ENCODE measurements around the gene TTC38.

DNA sequence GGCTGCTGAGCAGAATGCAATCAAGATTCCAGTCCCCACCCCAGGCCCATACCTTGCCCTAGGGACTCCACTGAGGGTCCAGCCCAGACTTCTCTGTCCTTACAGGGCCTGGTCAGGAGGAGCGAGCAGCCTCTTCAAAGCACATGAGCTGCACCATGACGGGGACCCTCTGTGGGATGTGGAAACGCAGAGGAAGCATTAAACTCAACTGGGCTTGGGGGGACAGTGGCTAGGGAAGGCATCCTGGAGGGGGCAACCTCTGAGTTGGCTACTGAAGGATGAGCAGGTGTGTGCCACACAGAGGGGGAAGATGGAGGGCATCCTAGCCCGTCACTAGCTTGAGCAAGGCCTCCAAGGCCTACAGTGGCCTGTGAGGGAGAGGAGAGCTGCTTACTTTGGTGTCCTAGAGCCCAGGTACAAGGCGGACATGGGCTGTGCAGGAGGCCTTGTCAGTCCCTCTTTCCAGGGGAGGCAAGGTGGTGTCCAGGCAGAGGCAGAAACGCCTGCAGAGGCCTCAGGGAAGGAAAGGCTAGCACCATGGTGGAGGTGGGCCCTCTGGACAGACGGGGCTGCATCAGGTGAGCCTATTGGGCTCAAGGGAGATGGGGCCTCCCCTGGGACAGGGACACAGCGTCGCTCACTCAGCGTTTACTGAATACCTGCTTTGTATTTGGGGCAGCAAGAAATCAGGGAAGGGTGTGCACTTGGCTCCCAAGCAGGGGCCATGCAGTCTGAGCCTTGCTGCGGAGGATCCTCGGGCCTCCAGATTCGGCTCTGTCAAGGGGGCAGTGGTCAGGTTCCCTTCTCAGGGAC, 14.3 kb downstream of the TTC38 start:
- TF ChIP-seq, protein P1, sequence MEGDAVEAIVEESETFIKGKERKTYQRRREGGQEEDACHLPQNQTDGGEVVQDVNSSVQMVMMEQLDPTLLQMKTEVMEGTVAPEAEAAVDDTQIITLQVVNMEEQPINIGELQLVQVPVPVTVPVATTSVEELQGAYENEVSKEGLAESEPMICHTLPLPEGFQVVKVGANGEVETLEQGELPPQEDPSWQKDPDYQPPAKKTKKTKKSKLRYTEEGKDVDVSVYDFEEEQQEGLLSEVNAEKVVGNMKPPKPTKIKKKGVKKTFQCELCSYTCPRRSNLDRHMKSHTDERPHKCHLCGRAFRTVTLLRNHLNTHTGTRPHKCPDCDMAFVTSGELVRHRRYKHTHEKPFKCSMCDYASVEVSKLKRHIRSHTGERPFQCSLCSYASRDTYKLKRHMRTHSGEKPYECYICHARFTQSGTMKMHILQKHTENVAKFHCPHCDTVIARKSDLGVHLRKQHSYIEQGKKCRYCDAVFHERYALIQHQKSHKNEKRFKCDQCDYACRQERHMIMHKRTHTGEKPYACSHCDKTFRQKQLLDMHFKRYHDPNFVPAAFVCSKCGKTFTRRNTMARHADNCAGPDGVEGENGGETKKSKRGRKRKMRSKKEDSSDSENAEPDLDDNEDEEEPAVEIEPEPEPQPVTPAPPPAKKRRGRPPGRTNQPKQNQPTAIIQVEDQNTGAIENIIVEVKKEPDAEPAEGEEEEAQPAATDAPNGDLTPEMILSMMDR (IDR thresholded peaks at IDR 0.05; ENCODE audit: low read depth, low read length) = no peak
- no peak for TF ChIP-seq EZH2phosphoT487 (IDR thresholded peaks at IDR 0.05; ENCODE audit: low read depth)

All from OCI-LY3 (cell line).